Transverse colon (tissue), 4 donors: ENCODE results near the gene IFT88.

ENCODE experiments used
- EP300 ChIP-seq: sonication (generic); formaldehyde crosslinking; IDR thresholded peaks from one replicate; pipeline ENCODE4 v1.6.1; 2017; ENCODE audit warnings: antibody characterized with exemption, low read depth
- POLR2A ChIP-seq: fragments of 450-650 bp; IDR thresholded peaks from one replicate; pipeline ENCODE4 v1.6.1; 2016; ENCODE audit warnings: antibody characterized with exemption, mild to moderate bottlenecking, moderate library complexity
- POLR2AphosphoS5 ChIP-seq, 3 donors: sonication (generic); formaldehyde crosslinking; IDR thresholded peaks; one replicate each; pipeline ENCODE4 v1.6.1; 2016; ENCODE audit warnings: antibody characterized with exemption in 3 of 3
- TF ChIP-seq, protein P1 (sequence below), 5 experiments: fragments of 200-600 bp in 3 of 5; fragments of 450-650 bp in 2 of 5; sonication (generic) in 3 of 5; IDR thresholded peaks; 1 replicate in 2 of 5; 2 replicates in 3 of 5; pipeline ENCODE4 v1.5.1; 2016 to 2017; ENCODE audit warnings: antibody characterized with exemption in 5 of 5, inconsistent platforms in 3 of 5, mild to moderate bottlenecking in 2 of 5, moderate library complexity in 1 of 5

DNA sequence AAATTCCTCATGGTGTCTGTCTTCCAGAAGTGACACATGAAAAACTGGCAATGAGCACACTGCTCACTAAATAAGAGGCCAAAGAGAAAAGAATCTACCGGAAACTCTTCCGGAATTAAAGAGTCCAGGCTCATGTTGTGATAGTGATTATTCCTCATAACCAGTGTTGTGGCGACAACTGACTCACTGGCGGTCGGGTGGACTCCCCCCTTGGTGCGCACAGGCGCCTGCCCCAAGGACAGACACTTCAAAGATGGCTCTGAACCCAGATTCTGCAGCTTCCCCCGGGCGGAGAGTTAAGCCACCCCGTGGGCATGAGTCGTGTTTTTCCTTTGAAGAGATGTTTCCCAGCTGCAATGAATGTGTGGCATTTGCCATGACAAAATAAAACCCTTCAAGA, 146.8 kb downstream of the IFT88 start:
- no peak for TF ChIP-seq EP300
- no peak for TF ChIP-seq POLR2A
- TF ChIP-seq, protein P1, sequence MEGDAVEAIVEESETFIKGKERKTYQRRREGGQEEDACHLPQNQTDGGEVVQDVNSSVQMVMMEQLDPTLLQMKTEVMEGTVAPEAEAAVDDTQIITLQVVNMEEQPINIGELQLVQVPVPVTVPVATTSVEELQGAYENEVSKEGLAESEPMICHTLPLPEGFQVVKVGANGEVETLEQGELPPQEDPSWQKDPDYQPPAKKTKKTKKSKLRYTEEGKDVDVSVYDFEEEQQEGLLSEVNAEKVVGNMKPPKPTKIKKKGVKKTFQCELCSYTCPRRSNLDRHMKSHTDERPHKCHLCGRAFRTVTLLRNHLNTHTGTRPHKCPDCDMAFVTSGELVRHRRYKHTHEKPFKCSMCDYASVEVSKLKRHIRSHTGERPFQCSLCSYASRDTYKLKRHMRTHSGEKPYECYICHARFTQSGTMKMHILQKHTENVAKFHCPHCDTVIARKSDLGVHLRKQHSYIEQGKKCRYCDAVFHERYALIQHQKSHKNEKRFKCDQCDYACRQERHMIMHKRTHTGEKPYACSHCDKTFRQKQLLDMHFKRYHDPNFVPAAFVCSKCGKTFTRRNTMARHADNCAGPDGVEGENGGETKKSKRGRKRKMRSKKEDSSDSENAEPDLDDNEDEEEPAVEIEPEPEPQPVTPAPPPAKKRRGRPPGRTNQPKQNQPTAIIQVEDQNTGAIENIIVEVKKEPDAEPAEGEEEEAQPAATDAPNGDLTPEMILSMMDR (IDR thresholded peaks at IDR 0.05), result no peak
- TF ChIP-seq POLR2AphosphoS5 (IDR thresholded peaks at IDR 0.05), result no peak
